Suprapubic skin (tissue), 4 donors: ENCODE data around the gene ASIC2.

Experiments used
- CTCF ChIP-seq, 2 donors: fragments of 200-600 bp in 1 of 2; fragments of 450-650 bp in 1 of 2; sonication (generic) in 1 of 2; IDR thresholded peaks; one replicate each; pipeline ENCODE4 v1.5.1; 2016 to 2019; ENCODE audit warnings: antibody characterized with exemption in 2 of 2, mild to moderate bottlenecking in 1 of 2, moderate library complexity in 1 of 2
- EP300 ChIP-seq: sonication (generic); formaldehyde crosslinking; IDR thresholded peaks from one replicate; pipeline ENCODE4 v1.6.1; 2017; ENCODE audit warnings: antibody characterized with exemption
- POLR2AphosphoS5 ChIP-seq, 3 donors: sonication (generic); formaldehyde crosslinking; IDR thresholded peaks; one replicate each; pipeline ENCODE4 v1.6.1; 2017; ENCODE audit warnings: antibody characterized with exemption in 3 of 3

DNA sequence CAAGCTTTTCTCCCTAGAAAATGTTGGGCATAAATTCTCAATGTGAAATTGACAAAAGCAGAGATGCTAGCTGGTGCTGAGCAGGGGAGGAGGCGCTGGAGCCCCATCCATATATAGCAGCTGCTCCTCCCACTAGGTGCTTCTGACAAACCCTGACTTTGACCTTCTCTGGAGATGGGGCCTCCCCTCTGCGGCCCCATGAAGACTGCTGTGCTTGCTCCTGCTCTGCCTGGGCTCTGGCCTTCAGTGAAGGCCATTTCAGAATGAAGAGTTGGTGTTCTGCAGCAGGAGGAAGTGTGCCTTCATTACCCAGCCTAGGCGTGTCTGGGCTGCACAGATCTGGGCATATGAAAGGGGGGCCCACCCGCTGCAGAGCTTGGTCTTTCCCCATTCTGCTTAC, 29.7 kb downstream of the ASIC2 start:
- TF ChIP-seq EP300 (no peak), CTCF (IDR thresholded peaks at IDR 0.05) (no peak), POLR2AphosphoS5 (IDR thresholded peaks at IDR 0.05) (no peak)
